ENCODE data around the gene CENPS.

Gene CENPS

DNA sequence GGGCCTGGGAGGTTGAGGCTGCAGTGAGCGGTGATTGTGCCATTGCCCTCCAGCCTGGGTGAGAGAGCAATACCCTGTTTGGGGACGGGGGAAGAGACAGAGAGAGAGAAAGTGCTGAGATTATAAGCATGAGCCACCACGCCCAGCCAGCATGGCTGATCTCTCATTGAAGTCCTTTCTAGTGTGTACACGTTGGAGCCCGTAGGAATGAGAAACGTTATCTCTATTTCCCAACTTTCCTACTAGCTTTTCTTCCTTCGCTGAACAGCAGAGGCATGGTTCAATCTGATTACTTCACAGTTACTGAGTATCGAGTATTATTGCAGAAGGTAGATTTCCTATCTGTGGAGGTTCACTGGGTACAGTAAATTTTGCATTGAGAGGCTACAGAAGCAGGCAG, 49.1 kb downstream of the CENPS start:
- no peak for DNase-seq
- no peaks in the 10 kb centered on the region for H3K27me3 ChIP-seq (ENCODE audit: insufficient read depth, low read depth, severe bottlenecking)
- peaks cover 5% of the 10 kb centered on the region; the same call in 1 of the 2 replicates for H3K36me3 ChIP-seq
- H3K27ac ChIP-seq: no peak overlapping the region
- TF ChIP-seq, protein P1, sequence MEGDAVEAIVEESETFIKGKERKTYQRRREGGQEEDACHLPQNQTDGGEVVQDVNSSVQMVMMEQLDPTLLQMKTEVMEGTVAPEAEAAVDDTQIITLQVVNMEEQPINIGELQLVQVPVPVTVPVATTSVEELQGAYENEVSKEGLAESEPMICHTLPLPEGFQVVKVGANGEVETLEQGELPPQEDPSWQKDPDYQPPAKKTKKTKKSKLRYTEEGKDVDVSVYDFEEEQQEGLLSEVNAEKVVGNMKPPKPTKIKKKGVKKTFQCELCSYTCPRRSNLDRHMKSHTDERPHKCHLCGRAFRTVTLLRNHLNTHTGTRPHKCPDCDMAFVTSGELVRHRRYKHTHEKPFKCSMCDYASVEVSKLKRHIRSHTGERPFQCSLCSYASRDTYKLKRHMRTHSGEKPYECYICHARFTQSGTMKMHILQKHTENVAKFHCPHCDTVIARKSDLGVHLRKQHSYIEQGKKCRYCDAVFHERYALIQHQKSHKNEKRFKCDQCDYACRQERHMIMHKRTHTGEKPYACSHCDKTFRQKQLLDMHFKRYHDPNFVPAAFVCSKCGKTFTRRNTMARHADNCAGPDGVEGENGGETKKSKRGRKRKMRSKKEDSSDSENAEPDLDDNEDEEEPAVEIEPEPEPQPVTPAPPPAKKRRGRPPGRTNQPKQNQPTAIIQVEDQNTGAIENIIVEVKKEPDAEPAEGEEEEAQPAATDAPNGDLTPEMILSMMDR (IDR thresholded peaks at IDR 0.05; ENCODE audit: low read depth, low read length): no peak
- H3K9me3 ChIP-seq (ENCODE audit: severe bottlenecking): no peaks in the 10 kb centered on the region
- no peak overlapping the region for H3K4me3 ChIP-seq (ENCODE audit: low read depth, low read length)

DNA sequence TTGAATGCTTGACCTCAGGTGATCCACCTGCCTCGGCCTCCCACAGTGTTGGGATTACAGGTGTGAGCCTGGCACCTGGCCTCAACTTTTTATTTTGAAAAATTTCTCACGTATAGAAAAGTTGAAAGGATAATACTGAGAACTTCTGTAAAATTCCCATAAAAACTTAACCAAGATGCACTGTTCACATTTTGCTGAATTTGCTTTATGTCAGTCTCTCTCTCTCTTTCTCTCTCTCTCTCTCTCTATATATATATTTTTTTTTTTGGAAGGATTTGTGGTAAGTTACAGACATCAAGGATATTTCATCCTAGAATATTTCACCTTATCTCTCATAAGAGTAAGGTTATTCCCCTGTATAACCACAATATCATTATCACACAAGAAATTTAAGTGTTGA, 50.4 kb downstream of the CENPS start:
- Histone ChIP-seq H3K4me3 (ENCODE audit: low read depth, low read length) (no peak overlapping the region), H3K27me3 (ENCODE audit: insufficient read depth, low read depth, severe bottlenecking) (no peaks in the 10 kb centered on the region), H3K27ac (no peak overlapping the region), H3K9me3 (ENCODE audit: severe bottlenecking) (no peaks in the 10 kb centered on the region), H3K36me3 (peaks cover 5% of the 10 kb centered on the region; the same call in 1 of the 2 replicates)
- TF ChIP-seq, protein P1 (IDR thresholded peaks at IDR 0.05; ENCODE audit: low read depth, low read length): no peak
- DNase-seq: no peak

DNA sequence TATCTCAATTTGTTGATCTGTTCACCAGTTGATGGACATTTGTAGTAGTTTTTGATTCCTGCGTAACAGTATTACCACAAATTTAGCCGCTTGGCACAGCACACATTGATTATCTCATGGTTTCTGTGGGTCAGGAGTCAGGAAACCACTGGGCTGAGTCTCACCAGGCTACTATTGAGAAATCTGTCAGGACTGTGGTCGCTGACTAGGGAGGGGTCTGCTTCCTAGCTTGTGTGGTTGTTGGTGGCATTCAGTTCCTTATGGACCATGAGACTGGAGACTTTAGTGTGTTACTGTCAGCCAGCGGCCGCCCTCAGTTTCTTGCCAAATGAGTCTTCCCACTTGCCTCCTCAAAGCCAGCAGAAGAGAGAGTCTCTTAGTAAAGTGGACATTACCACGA, 54.3 kb downstream of the CENPS start:
- H3K27me3 ChIP-seq (ENCODE audit: insufficient read depth, low read depth, severe bottlenecking): no peaks in the 10 kb centered on the region
- H3K4me3 ChIP-seq (ENCODE audit: low read depth, low read length): no peak overlapping the region
- no peaks in the 10 kb centered on the region for H3K9me3 ChIP-seq (ENCODE audit: severe bottlenecking)
- H3K36me3 ChIP-seq: peaks cover 3% of the 10 kb centered on the region; the same call in 1 of the 2 replicates
- no peak overlapping the region for H3K27ac ChIP-seq
- TF ChIP-seq, protein P1 (IDR thresholded peaks at IDR 0.05; ENCODE audit: low read depth, low read length): no peak
- DNase-seq: no peak

DNA sequence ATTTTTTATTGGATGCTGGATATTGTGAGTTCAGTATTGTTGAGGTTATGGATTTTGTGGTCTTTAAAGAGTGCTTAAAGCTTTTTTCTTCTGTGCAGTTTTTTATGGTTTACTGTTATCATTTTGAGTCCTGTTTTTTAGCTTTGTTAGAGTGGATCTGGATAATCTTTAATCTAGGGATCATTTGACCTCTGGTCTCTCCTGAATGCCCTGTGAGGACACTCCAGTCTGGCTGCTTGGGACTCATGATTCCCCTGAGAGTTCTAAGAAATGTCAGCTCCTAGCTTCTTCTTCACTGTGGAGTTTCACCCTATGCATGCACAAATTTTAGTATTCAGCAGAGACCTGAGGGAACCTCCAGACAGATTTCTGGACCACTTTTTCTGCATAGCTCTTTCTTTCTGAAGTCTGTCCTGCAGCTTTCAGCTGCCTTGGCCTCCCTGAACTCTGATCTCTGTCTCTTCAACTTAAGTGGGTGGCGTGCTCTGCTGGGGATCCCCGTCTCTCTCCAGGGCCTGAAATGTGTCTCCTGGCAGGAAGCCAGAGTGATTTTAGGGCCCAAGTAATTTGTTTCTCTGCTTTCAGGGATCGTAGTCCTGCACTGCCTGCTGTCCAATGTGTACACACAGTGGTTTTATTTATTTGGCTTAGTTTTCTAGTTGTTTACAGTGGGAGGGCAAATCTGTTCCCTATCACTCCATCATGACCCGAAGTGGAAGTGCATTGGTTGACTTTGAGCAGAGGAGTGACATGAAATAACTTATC, 59.2 kb downstream of the CENPS start:
- no peak for DNase-seq
- TF ChIP-seq, protein P1 (IDR thresholded peaks at IDR 0.05; ENCODE audit: low read depth, low read length): no peak
- Histone ChIP-seq H3K9me3 (ENCODE audit: severe bottlenecking) (no peaks in the 10 kb centered on the region), H3K27ac (no peak overlapping the region), H3K36me3 (no peaks in the 10 kb centered on the region), H3K4me3 (ENCODE audit: low read depth, low read length) (no peak overlapping the region), H3K27me3 (ENCODE audit: insufficient read depth, low read depth, severe bottlenecking) (no peaks in the 10 kb centered on the region)

DNA sequence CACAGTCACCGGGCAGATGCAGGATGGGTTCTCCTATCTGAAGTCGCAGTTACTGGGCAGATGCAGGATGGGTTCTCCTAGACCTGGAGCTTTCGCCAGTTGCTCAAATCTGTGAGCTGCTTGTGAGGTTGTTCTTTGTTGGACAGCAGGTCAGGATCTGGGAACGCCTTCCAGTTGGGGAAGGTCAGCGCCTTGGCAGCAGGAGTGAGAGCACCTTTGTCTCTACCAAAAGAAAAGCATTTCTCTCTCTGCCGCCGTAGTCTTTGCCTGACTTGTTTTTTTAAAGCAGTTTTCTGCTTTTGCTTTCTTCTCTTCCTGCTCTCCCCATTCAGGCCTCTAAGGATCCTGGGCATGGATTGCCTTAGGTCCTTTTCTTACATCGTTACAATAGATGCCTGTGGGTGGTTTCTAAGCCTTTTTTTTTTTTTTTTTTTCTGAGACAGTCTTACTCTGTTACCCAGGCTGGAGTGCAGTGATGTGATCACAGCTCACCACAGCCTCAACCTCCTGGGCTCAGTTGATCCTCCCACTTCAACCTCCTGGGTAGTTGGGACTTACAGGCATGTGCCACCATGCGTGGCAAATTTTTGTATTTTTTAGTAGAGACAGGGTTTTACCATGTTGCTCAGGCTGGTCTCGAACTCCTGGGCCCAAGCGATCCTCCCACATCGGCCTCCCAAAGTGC, 60.2 kb downstream of the CENPS start:
- DNase-seq: no peak

More for the DNA sequence above, 60.2 kb downstream of the CENPS start:
- no peak overlapping the region for H3K27ac ChIP-seq
- H3K4me3 ChIP-seq (ENCODE audit: low read depth, low read length): no peak overlapping the region
- no peaks in the 10 kb centered on the region for H3K9me3 ChIP-seq (ENCODE audit: severe bottlenecking)
- TF ChIP-seq, protein P1 (IDR thresholded peaks at IDR 0.05; ENCODE audit: low read depth, low read length): no peak
- H3K27me3 ChIP-seq (ENCODE audit: insufficient read depth, low read depth, severe bottlenecking): no peaks in the 10 kb centered on the region
- H3K36me3 ChIP-seq: no peaks in the 10 kb centered on the region

Measured in WERI-Rb-1 (cell line).